Measurements from ENCODE around the gene CIAO2A.

GRCh38 chr15:64111679-64112050, 18.0 kb upstream of the CIAO2A start:
- TF ChIP-seq, protein P1, sequence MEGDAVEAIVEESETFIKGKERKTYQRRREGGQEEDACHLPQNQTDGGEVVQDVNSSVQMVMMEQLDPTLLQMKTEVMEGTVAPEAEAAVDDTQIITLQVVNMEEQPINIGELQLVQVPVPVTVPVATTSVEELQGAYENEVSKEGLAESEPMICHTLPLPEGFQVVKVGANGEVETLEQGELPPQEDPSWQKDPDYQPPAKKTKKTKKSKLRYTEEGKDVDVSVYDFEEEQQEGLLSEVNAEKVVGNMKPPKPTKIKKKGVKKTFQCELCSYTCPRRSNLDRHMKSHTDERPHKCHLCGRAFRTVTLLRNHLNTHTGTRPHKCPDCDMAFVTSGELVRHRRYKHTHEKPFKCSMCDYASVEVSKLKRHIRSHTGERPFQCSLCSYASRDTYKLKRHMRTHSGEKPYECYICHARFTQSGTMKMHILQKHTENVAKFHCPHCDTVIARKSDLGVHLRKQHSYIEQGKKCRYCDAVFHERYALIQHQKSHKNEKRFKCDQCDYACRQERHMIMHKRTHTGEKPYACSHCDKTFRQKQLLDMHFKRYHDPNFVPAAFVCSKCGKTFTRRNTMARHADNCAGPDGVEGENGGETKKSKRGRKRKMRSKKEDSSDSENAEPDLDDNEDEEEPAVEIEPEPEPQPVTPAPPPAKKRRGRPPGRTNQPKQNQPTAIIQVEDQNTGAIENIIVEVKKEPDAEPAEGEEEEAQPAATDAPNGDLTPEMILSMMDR (IDR thresholded peaks at IDR 0.05 in 8 of 11, conservative IDR thresholded peaks at IDR 0.05 in 3 of 11) = no peak
- TF ChIP-seq POLR2A (IDR thresholded peaks at IDR 0.05) = no peak

Data from spleen (tissue), 7 donors.